GM19468 (cell line): ENCODE measurements around the gene ADAMTSL5.

Source experiments
- ATAC-seq: cut with Tn5 transposase; IDR thresholded peaks from one replicate; pipeline ENCODE4 v1.9.1; 2021; ENCODE audit warnings: mild to moderate bottlenecking, moderate library complexity, moderate number of reproducible peaks; ENCODE audit not compliant: unreplicated experiment; ENCODE audit errors: extremely low read depth

The ADAMTSL5 gene

DNA sequence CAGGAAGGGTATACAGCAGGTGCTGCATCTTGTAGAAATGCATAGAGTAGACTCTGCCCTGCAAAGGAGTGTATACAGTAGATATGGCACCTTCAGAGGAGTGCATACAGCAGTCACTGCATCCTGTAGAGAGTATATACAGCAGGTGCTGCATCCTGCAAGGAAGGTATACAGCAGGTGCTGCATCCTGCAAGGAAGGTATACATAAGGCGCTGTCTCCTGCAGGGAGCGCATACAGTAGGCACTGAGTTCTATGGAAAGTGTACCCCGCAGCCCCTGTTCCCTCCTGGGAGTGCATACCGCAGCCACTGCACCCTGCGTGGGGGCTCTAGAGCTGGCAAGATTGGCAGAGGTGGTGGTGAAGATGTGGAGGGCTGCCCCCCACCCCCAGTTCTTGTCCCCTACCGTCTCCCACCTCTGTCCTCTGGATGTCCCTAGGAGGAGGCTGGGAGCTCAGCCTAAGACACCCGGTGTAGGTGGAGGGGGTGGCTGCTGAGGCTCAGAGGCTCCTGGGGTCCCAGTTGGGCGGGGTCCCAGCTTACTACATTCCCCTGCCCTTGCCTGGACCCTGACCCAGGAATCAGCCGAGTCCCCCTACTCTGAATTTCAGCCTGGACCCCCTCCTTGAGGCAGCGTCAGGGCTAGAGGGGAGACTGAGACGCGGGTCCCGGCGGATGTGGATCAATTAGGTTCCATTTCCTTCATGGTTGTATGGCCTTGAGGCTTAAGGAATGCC is 2.3 kb upstream of the ADAMTSL5 start:
- ATAC-seq = no peak

DNA sequence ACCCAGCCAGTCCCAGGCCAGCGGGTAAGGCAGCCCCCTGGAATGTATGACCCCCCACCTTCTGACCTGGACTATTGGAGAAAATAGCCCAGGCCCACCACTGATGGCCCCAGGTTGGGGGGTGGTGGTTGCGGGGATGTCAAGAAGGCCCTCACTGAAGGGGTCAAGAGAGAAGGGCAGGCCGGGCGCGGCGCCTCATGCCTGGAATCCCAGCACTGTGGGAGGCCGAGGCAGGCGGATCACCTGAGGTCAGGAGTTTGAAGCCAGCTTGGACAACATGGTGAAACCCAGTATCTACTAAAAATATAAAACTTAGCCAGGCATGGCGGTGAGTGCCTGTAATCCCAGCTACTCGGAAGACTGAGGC is 1.5 kb upstream of the ADAMTSL5 start:
- no peak for ATAC-seq

DNA sequence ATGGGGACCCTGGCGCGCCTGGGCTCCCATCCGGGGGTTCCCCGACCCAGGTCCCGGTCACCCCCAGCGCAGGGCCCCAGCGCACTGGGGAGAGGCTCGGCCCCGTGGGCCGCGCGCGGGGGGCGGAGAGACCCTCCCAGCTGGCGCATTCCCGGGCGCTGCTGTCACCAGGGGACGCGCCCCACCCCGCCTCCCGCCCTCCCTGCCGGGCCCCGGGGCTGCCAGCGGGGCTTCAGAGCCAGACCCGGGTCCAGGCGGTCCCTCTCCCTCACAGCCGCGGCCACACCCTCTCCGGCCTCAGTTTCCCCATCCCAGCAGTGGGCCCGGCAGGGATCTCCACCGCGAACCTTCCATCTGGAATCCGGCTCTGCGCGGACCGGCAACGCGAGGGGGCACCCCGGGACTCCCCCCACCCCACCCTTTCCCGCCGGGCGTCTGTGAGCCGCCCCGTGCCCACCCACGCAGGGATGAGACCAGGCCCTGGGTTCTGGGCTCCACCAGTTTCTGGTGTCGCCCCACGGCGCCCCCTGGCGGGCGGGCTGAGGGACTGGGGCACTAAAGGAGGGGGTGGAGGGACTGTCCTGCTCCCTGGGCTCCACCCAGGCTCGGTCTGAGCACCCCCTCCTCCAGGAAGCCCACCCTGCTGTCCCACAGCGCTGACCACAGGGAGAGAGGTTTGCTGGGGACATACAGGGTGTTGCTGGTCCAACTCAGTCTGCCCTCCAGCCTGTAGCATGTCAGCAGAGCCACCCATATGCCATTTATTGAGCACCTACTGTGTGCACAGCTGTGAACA is 878 bp upstream of the ADAMTSL5 start:
- no peak for ATAC-seq

DNA sequence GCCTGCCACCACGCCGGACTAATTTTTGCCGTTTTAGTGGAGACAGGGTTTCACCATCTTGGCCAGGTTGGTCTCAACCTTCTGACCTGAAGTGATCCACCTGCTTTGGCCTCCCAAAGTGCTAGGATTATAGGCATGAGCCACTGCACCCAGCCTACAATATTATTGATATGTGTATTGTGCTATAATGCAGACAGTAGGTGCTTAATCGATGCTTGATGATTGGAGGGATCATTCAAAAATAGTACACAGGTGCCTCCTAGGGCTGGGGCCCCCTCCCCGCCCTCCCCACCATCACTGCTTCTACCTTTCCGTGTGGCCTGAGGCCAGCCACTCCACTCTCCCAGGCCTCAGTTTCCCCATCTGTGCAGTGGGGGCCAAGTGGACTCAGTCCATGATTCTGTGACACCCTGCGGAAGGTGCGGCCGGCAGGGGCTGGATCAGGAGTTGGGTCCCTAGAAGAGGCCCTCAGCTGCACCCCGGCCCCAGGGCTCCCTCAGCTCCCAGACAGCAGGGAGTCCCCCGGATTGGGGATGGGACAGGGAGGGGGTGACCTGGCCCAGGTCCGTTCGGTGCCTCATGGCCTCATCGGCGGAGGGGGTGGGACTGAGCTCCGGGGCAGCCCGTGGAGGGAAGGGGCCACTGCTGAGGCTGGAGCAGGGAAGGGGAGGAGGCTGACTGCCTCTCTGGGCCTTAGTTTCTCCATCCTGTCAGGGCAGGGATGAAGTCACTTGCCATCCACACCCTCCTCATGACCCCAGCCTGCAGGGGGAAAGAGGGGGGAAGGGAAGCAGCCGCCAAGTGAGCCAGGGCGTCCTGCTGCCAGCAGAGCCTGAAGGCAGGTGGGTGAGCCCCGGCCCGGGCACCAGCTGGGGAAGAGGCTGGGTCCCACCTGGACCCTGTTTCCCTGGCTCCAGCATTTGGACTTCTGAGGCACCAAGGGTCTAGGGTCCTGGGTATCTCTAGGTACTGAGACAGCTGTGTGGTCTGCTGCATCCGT is 1.2 kb downstream of the ADAMTSL5 start:
- ATAC-seq = no peak

DNA sequence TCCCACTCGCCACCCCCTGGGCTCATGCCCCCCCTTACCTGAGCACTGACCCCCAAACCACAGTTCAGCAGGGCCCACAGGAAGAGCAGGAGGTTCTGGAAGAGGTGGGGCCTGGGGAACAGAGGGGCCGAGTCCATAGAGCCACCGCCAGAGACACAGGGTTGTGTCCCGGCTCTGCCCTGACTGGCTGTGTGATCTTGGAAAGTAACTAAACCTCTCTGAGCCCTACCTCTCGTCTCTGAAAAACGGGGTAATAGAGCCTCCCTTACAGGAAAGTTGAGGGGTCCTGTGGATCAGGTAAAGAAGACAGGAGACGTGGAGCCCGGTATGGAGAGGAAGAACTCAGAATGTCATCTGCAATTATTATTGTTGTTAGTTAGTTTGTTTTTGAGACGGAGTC is 2.0 kb downstream of the ADAMTSL5 start:
- no peak for ATAC-seq

DNA sequence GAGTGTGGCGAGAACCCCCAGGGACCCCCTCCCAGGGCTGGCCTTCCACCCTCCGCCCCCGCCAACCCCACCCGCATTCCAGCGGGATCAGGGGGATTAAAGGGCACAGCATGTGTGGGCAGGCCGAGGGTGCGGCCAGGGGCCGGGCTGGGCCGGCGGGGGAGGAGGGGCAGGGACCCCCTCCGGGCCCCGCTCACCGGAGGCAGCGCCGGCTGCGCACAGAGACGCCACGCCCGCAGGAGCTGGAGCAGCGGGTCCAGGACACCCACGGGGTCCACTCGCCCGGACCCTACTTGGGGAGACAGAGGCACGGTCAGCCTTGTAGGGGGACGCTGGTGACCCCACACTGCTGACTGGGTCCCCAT is 2.4 kb downstream of the ADAMTSL5 start:
- no peak for ATAC-seq

DNA sequence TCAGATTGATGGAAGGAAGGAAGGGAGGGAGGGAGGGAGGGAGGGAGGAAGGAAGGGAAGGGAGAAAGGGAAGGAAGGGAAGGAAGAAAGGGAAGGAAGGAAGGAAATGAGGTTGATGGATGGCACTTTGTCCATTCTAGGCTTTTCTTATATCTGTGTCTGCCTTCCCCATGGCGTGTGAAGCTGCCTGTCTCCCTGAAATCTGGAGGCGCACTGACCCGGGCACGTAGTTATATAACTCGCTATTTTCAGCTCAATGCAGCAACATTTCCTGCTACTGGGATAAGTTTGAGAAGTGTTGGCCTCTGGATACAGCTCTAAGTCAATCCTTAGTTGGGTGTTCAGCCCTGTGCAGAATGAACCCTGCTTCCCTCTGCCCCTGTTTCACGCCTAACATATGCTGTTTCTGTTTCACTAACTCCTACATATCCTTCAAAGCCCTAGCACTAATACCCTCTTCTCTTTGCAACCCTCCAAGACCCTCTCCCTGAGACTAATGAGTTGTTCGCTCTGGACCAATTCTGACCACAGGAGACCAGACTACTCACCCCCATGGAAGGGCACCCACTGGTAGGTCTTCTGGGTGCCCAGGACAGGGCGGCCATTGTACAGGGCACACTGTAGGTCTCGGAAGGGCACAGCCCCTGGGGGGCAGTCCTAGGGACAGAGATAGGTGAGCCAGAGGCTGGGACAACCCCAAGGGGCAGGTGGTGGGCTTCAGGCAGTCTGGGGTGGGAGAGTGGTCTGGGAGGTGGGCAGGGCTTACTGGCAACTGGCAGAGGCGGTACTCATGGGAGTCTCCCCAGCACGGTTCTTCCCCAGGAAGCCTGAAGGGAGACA is 3.0 kb downstream of the ADAMTSL5 start:
- no peak for ATAC-seq

DNA sequence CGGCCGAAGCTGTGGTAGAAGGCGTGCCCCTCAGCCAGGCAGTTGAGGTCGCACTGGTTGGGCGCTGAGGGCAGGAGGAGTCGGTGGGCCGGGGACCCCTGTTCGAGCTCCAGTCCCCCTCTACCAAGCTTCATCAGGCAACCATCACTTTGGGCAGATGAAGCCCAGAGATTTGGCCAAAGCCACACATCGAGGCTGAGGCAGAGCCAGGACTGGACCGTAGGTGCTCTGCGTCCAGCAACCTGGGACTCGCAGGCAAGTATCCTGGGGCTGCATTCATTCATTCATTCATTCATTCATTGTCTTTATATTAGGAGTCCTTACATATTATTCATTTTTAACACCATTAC is 4.3 kb downstream of the ADAMTSL5 start:
- ATAC-seq = no peak

DNA sequence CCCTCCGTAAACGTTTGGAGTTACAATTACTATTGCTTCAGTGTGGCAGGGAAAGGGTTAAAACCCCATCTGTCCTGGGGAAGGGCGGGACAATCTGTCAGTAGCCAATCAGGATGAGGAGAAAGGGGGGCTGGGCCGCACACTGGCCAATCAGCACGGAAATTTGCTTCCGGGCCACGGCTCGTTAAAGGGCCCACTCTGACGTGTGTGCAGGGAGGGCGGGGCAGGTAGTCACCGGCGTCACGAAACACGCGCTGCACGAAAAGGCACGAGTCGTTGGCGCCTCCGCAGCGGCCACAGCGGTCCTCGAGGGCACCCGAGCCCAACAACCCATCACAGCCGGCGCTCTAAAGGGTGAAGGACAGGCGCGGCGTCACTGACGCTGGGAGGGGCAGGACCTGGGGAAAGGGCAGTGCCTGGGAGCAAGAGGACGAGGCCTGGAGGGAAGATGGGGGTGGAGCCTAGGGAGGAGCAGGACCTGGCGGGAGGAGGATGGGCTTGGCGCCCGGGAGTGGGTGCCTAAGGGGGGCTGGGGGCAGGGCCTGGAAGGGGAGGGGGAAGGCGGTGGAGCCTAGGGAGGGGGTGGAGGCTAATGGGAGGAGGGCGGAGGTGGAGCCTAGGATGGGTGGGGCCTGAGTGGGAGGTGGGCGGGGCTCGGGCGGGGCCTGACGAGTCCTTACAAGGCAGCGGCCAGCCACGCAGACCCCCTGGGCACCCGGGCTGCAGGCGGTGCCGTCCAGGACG is 4.9 kb downstream of the ADAMTSL5 start:
- no peak for ATAC-seq

DNA sequence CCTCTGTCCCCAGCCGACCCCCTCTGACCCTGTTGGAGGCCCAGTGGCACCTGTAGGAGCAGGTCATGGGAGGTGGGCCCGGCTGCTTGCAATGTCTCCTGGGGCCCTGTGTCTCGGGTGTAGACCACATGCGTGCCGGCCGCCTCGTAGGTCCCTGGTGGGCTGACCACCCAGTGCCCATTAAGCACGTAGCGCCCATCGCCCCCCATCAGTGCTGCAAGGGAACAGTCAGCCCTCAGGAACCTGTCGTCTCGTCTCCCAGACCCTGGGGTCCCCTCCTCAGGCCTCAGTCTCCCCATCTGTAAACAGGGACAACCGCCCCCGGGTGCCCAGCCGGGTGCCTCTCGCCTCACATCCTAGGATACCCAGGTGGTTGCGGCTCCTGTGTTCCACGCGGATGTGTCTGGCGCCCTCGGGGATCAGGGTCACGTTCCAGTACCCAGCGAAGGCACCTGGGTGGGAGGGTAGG is 5.6 kb downstream of the ADAMTSL5 start:
- no peak for ATAC-seq

DNA sequence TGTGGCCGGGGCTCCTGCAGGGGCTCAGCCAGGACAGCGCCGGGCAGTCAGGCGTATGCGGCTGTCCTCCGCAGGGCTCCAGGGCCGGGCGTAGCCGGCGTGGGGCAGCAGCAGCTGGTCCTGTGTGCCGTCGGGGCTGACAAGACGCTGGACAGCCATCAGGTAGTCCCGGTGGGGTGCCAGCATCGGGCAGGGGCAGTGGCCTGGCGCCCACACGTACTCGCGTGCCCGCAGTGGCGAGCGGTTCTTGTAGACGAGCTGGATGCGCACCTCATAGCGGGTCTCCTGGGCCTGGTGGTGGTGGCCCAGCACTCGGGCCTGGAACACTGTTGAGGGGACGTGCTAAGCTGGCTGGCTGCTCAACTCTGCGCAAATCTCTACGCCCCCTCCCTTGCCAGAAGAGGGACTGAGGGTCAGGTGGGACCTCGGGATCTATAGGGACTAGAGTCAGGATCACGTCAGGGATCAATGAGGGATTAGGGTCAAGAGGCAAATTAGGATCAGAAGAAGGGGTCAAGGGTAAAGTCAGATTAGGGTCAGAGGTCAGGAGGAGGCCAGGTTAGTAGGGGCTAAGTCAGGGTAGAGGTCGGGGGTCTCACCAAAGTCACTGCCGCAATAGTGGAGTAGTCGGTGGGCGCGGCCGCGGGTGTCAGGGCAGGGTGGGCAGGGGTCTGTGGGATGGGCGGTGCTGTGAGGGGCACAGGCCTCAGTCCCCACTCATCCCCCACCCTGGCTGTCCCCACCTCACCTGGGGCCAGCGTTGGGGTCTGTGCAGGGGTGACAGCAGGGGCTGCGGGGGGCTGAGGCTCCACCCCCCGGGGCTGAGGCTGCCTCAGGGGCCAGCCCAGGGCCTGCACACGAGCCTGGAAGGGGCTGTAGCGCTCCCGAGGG is 6.6 kb downstream of the ADAMTSL5 start:
- no peak for ATAC-seq

DNA sequence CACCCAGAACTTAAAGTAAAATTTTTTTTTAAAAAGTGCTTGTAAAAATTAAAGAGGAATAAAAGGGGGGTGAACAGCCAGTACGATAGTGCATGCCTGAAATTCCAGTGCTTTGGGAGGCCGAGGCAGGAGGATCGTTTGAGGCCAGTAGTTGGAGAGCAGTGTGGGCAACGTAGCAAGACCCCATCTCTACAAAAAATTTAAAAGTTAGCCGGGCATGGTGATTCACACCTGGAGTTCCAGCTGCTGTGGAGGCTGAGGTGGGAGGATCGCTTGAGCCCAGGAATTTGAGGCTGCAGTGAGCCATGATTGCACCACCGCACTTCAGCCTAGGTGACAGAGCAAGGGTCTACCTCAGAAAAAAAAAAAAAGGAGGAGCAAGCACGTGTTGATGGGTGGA is 7.8 kb downstream of the ADAMTSL5 start:
- ATAC-seq = no peak

DNA sequence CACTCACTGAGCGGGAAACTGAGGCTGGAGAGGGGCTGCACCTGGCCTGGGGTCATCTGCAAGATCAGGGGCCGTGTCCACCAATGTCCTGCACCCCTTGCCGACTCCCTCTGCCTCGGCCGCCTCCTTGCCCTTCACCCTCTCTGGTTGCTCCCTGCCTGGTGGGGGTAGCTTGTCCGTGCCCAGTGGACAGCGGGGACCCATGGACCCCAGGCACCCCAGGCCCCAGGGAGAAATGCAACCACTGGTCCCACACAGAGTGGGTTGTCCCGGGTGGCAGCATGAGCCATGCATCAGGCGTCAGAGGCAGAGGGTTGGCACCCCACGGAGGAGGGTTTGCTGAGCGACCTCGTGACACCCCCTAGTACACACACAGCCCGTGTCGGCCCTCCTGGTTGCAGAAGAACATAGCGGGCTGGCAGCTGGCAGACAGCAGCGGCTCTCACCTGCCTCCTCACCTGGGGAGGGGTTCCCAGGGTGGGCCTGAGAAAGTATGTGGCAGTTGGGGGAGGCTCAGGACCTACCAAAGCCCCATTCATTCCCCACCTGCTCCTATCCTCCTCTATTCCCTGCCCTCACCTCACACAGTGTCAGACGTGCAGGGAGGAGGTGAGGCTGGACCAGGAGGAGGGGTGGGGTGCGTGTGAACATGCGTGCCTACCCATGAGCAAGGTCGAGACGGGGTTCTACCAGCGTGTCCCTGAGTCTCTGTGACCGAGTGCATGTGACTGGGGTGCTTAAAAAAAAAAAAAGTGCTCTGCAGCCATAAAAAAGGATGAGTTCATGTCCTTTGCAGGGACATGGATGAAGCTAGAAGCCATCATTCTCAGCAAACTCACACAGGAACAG is 8.7 kb downstream of the ADAMTSL5 start:
- ATAC-seq = no peak

DNA sequence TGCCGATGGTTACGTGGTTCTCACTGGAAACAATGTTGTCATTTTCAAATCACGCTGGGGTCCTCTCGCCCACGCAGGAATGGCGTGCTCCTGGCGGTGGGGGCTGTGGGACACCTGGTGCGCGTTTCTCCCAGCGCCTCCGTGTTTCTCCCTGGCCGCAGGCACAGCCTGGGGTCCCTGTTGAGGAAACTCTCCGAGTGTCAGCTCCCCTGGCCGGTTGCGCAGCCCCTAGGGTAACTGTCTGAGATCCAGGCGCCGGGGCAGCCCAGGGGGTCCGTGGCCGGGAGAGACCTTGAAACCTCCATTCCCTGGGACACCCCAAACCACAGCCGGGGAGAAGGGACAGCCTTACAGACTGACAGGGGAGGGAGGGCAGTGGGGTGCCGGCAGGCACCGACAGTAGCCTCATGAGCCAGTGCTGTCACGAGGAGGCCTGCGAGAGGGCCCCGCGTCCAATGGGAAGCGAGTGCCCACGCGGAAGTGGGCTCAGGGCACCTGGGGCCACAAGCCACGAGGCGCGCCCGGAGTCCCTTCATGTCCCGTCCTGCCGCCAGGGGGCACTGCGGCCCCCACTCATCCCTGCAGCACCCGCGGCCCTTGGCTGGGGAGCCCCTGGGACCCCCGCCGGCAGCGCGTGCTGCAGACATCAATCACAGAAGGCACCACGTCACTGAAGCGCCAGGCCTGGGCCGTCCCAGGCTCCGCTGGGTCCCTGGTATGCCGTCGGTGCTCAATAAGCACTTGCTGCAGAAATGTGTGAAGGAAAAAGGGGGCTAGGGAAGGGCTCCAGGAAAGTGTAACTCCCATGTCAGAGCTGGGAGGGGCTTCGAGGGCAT is 9.5 kb downstream of the ADAMTSL5 start:
- ATAC-seq = no peak

DNA sequence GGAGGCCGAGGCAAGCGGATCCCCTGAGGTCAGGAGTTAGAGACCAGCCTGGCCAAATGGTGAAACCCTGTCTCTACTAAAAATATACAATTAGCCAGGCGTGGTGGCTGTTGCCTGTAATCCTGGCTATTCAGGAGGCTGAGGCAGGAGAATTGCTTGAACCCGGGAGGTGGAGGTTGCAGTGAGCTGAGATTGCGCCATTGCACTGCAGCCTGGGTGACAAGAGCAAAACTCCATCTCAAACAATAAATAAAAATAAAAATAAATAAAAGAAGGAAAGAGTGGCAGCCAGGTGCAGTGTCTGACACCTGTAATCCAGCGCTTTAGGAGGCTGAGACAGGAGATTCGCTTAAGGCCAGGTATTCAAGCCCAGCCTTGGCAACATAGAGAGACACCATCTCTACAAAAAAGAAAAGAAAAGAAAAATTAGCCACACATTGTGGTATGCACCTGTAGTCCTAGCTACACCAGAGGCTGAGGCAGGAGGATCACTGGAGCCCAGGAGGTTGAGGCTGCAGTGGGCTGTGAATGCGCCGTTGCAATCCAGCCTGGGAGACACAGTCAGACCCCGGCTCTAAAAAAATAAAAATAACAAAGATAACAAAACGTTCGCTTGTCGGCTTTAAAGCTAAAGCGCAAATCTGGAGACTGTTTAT is 10.3 kb downstream of the ADAMTSL5 start:
- no peak for ATAC-seq

DNA sequence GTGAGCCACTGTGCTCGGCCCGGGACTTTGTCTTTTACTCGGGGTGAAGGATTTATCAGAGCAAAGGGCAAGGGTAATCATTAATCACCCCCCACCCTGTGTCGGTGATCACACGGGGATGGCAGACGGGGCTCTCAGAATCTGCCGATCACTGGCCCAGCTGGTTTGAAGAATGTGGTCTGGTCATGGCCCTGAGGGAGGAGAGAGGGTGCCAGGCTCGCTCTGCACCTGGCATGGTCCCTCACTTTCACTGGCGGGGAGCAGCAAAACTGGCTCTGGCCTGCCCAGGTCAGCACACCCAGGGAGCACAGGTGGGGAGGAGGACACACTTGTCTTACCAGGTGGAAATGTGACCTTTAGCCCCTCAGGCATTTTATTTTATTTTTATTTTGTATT is 11.6 kb downstream of the ADAMTSL5 start:
- ATAC-seq = no peak
